Activated CD8-positive, alpha-beta memory T cell treated with anti-CD3 and anti-CD28 coated beads for 1 hour (primary cell): ENCODE measurements around the gene DYNC2H1.
"Not testable (repeated sequence)": the region's sequence is repeated elsewhere in the genome, so short reads cannot be mapped to it uniquely, and the experiment has no call there.

Experiments used
- DNase-seq, 2 donors: peaks; one replicate each; pipeline ENCODE4 v3.0.0-alpha.2; 2020; ENCODE audit warnings: low read depth in 1 of 2; ENCODE audit errors: extremely low read depth in 1 of 2

Gene DYNC2H1

DNA sequence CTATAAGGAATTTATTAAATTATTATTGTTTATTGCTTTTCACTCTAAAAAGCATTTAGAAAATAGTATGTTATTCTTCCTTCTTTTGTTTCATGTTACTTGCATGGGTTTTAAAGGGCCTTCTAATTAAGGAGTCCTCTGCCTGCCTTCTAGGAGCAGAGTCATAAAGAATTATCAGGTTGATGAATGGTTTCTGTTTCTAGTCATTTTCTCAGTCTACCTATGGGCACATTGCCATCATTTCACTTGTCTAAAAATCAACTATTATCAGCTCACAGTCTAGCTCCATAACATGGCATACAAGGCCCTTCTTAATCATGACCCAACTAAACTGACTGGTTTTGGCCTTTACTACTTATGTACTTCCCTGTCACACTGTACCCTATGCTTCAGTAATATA is 16.2 kb downstream of the DYNC2H1 start:
- no peak for DNase-seq

GRCh38 chr11:103141986-103142385 is 32.8 kb downstream of the DYNC2H1 start:
- DNase-seq: not testable (repeated sequence)

- no peak for DNase-seq
These were observed 38.4 kb downstream of the DYNC2H1 start for GRCh38 chr11:103147627-103148026.

GRCh38 chr11:103157542-103157941 is 48.3 kb downstream of the DYNC2H1 start:
- DNase-seq: no peak

- no peak for DNase-seq
These were observed 55.0 kb downstream of the DYNC2H1 start for GRCh38 chr11:103164093-103164796.

GRCh38 chr11:103167166-103167565 is 57.9 kb downstream of the DYNC2H1 start:
- DNase-seq: no peak

- no peak for DNase-seq
These were observed 61.6 kb downstream of the DYNC2H1 start for GRCh38 chr11:103170865-103171264.

GRCh38 chr11:103175461-103176129 is 66.4 kb downstream of the DYNC2H1 start:
- no peak for DNase-seq

- DNase-seq: no peak
These were observed 74.9 kb downstream of the DYNC2H1 start for GRCh38 chr11:103183981-103184611.

DNA sequence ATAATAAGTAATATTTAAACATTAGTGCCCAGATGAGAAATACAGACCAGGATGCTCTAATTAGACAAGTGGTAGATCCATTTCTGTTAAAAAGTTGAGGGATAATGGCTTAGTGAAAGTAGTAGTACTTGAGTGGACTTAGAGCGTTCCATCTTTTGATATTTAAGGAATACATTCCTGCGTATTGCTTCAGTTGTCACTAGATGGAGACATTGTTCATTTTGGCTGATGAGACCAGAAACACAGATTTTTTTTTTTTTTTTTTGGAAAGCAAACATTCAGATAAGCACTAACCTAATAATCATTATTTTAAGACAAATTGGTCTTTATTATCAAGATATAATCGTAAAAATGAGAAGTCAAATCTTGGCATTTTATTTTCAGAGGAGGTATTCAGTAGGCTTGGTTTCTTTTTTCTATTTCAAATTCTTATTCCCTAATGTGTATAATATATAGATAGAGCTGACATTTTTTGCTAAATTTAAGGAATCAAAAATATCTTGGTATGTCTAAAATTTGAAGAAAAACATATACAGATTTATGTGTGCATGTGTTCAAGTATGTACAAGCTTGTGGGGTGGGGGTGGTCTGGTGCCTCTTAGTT is 92.9 kb downstream of the DYNC2H1 start:
- DNase-seq: no peak

GRCh38 chr11:103210543-103210942 is 101.3 kb downstream of the DYNC2H1 start:
- no peak for DNase-seq

- DNase-seq: no peak
These were observed 106.6 kb downstream of the DYNC2H1 start for GRCh38 chr11:103215812-103216211.

DNA sequence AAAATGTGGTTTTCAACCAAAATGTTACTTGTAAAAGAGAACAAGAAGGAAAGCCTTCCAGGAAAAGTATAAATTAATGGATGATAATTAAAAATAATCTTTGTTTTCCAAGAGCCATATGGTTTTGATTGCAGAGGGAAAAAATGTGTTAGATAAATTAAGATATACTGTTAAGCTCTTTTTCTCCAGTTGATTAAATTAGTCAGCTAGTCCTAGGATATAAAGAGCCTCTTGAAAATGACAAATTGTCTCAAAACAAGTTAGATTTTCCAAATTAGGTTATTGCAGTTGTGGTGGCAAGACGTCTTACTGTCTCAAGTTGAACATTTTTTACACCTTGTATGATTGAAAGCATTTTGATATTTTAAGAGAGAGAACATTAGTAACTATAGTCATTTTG is 110.9 kb downstream of the DYNC2H1 start:
- no peak for DNase-seq

- DNase-seq: no peak
These were observed 113.6 kb downstream of the DYNC2H1 start for GRCh38 chr11:103222806-103223205.

GRCh38 chr11:103228807-103229206 is 119.6 kb downstream of the DYNC2H1 start:
- no peak for DNase-seq

GRCh38 chr11:103234974-103235373 is 125.7 kb downstream of the DYNC2H1 start:
- DNase-seq: no peak

DNA sequence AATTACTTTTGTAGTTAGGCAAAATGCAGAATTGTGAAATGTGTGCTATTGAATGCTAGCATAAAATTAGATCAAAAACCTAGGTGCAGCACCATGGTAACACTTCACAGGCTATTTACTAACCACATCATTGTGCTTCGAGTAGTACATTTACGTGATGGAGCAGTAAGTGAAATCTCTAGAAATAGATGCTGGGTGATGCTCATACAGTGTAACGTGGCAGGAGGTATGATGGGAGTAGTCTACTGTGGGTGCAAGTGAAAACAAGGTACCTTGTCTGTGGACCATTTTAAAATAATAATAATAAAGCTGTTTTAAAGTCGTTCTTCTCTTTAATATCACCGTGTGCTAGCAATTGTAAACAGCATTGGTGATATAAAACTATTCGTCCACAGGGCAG is 132.3 kb downstream of the DYNC2H1 start:
- no peak for DNase-seq

- no peak for DNase-seq
These were observed 144.9 kb downstream of the DYNC2H1 start for GRCh38 chr11:103254123-103254522.

DNA sequence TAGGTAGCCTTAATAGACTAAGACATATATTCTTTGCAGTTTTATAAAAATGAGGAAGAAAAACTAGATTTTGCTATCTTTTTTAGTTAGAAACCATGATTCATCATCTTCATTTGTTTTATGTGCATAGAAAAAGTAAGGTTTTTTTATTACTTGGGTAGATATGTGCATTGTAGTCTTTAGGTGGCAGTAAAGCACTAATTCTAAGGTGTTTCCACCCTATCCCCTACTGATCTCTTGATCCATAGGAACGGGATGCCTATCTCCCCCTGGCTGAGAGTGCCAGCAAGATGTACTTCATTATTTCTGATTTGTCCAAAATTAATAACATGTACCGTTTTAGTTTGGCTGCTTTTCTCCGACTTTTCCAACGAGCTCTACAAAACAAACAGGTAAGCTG is 148.1 kb downstream of the DYNC2H1 start:
- DNase-seq: no peak

- no peak for DNase-seq
These were observed 157.1 kb downstream of the DYNC2H1 start for GRCh38 chr11:103266167-103266831.

DNA sequence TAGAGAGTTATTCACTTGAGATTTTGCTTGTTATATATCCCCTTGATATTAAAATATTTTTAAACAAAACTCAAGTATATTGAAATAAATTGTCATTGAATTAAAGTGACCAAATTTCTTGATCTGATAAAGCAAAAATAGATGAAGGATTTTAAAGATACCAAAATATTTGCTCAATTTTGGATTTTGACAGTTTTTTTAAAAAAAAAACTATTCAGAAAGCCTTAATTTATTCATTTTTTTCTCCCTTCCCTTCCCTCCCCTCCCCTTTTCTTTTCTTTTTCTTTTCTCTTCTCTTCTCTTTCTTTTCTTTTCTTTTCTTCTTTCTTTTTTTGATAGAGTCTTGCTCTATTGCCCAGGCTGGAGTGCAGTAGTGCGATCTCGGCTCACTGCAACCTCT is 163.7 kb downstream of the DYNC2H1 start:
- no peak for DNase-seq
